SIG-M5 treated with dmso at 0.1 percent for 504 hours (cell line): ENCODE measurements around the gene PCDH1.

ENCODE experiments used
- DNase-seq: peaks from one replicate; lab custom pipeline; 2025; ENCODE audit not compliant: unreplicated experiment; lab: John Stamatoyannopoulos, UW

Gene PCDH1

GRCh38 chr5:141857226-141857625 is 21.0 kb downstream of the PCDH1 start:
- no peak for DNase-seq

GRCh38 chr5:141856037-141856790 is 22.0 kb downstream of the PCDH1 start:
- DNase-seq, result no peak

GRCh38 chr5:141855265-141856036 is 22.8 kb downstream of the PCDH1 start:
- no peak for DNase-seq

GRCh38 chr5:141853895-141854626 is 24.1 kb downstream of the PCDH1 start:
- DNase-seq, result no peak

GRCh38 chr5:141852448-141852847 is 25.8 kb downstream of the PCDH1 start:
- DNase-seq, result no peak

GRCh38 chr5:141851195-141851874 is 26.9 kb downstream of the PCDH1 start:
- DNase-seq, result no peak

GRCh38 chr5:141850786-141851185 is 27.4 kb downstream of the PCDH1 start:
- no peak for DNase-seq

GRCh38 chr5:141850244-141850768 is 27.9 kb downstream of the PCDH1 start:
- DNase-seq, result no peak

GRCh38 chr5:141849415-141850243 is 28.6 kb downstream of the PCDH1 start:
- peak; percentile 68 for DNase-seq

- DNase-seq, result peak; percentile 63
Measured at GRCh38 chr5:141848744-141849414, 29.3 kb downstream of the PCDH1 start.

- no peak for DNase-seq
Measured at GRCh38 chr5:141846031-141846430, 32.2 kb downstream of the PCDH1 start.

GRCh38 chr5:141845371-141845851 is 32.8 kb downstream of the PCDH1 start:
- DNase-seq, result no peak

- DNase-seq, result no peak
Measured at GRCh38 chr5:141844414-141845097, 33.7 kb downstream of the PCDH1 start.

- DNase-seq, result no peak
Measured at GRCh38 chr5:141843156-141843927, 34.9 kb downstream of the PCDH1 start.

GRCh38 chr5:141841378-141842180 is 36.6 kb downstream of the PCDH1 start:
- no peak for DNase-seq

GRCh38 chr5:141840826-141841360 is 37.3 kb downstream of the PCDH1 start:
- no peak for DNase-seq

- DNase-seq, result no peak
Measured at GRCh38 chr5:141840280-141840812, 37.9 kb downstream of the PCDH1 start.
